Lung (tissue), 12 donors: ENCODE measurements around the gene XPNPEP2. TPM values are rescaled to one million over a fixed set of nuclear protein-coding genes. Genes with fewer than 3 reads are reported as not detected.

Experiments used
- ATAC-seq: fragments of 200-7000 bp; cut with Tn5 transposase; one replicate; pipeline ENCODE4 v1.9.1; 2020; ENCODE audit warnings: moderate number of reproducible peaks; ENCODE audit not compliant: insufficient read depth, low FRiP score
- DNase-seq, 3 donors: peaks; one replicate each; pipeline ENCODE4 v3.0.0-alpha.2; 2013 to 2017
- H3K27ac ChIP-seq, 2 donors: one replicate each; pipeline ENCODE4 v1.5.1; 2013; ENCODE audit warnings: mild to moderate bottlenecking in 2 of 2, moderate library complexity in 2 of 2, control low read depth in 1 of 2, inconsistent platforms in 1 of 2, low read depth in 1 of 2, low read length in 1 of 2
- H3K27me3 ChIP-seq, 3 donors: one replicate each; pipeline ENCODE4 v1.5.1; 2013; ENCODE audit warnings: low read length in 2 of 3; ENCODE audit not compliant: control insufficient read depth in 3 of 3, insufficient read depth in 3 of 3
- H3K36me3 ChIP-seq, 4 donors: one replicate each; pipeline ENCODE4 v1.5.1; 2013; ENCODE audit warnings: low read length in 4 of 4, mild to moderate bottlenecking in 1 of 4, moderate library complexity in 1 of 4; ENCODE audit not compliant: control insufficient read depth in 4 of 4, insufficient read depth in 4 of 4
- H3K4me1 ChIP-seq, 5 donors: one replicate each; pipeline ENCODE4 v1.5.1; 2013; ENCODE audit warnings: low read length in 5 of 5, mild to moderate bottlenecking in 2 of 5, moderate library complexity in 1 of 5; ENCODE audit not compliant: control insufficient read depth in 5 of 5, insufficient read depth in 5 of 5
- H3K4me3 ChIP-seq: one replicate; pipeline ENCODE4 v1.5.1; 2013; ENCODE audit warnings: mild to moderate bottlenecking, control low read depth, moderate library complexity
- H3K9ac ChIP-seq, 2 donors: one replicate each; pipeline ENCODE4 v1.5.1; 2013; ENCODE audit warnings: low read length in 2 of 2, control low read depth in 1 of 2; ENCODE audit not compliant: insufficient read depth in 1 of 2
- H3K9me3 ChIP-seq, 4 donors: one replicate each; pipeline ENCODE4 v1.5.1; 2013; ENCODE audit warnings: low read length in 3 of 4, mild to moderate bottlenecking in 1 of 4, moderate library complexity in 1 of 4; ENCODE audit not compliant: control insufficient read depth in 4 of 4, insufficient read depth in 3 of 4
- CTCF ChIP-seq: IDR thresholded peaks from 2 replicates; pipeline ENCODE4 v1.5.1; 2012; ENCODE audit warnings: mild to moderate bottlenecking; ENCODE audit errors: control extremely low read depth, extremely low read depth
- WGBS, 2 donors: extraction: QIAGEN DNeasy Blood & Tissue Kit; methylation state at CpG; one replicate each; pipeline ENCODE4 v1.1.7; 2013; 5-methylcytosine and 5-hydroxymethylcytosine counted together
- polyA plus RNA-seq, 2 donors: library from polyadenylated mRNA; stranded (reverse); fragments of 200-250 nt; gene quantifications; one replicate each; pipeline ENCODE4 v1.2.1, GENCODE V29; 2013
- total RNA-seq, 2 donors: library from RNA; depleted of rRNA in 1 of 2; stranded (reverse); fragments of >200 nt in 1 of 2; gene quantifications; one replicate each; pipeline ENCODE4 v1.2.1, GENCODE V29; 2014 to 2021
- donor health status: control.
- donor health status: control.
- donor health status: Bipolar disorder and iron deficiency.
- donor health status: healthy.
- donor health status: DM: yes; HTN: yes; CAD: no.

XPNPEP2 gene
- total and polyA plus RNA-seq, 4 donors, result 0.61 to 2.1 (median 1.3) TPM

DNA sequence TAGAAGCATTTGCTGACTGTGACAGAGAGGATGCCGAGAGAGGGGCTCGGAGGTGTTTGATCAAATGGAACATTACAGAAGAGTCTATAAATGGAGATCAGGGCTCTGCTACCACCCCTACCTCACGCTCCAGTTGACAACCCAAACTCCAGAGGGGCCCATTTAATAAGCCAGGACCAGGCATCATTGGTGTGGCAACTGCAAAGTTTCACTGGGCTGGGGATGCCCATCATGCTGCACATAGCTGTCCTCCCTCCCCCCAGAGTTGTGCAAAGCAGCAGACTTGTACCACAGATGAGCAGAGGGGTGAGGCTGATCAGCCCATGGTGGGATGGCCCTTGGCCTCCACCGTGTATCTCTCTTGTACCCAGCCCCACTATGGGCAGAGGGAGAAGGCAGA, 38.2 kb upstream of the XPNPEP2 start:
- WGBS, 2 donors, result 73 to 96% methylated on average over 4 of the region's 4 CpGs
- Histone ChIP-seq H3K27me3 (no peaks in the 10 kb centered on the region), H3K9me3 (peaks cover 0 to 3% (median 0%) of the 10 kb centered on the region in 4 donors), H3K9ac (no peak overlapping the region), H3K4me3 (no peak overlapping the region), H3K36me3 (no peaks in the 10 kb centered on the region), H3K4me1 (peaks cover 0 to 5% (median 0%) of the 10 kb centered on the region in 5 donors), H3K27ac (no peak overlapping the region)
- TF ChIP-seq CTCF, result no peak
- DNase-seq (no peak), ATAC-seq (no peak)

- ATAC-seq (peak; percentile 55), DNase-seq (peak; percentile 77 to 89 (median 85))
- H3K4me3 ChIP-seq, result no peak overlapping the region
- H3K9me3 ChIP-seq, result peaks cover 0 to 5% (median 0%) of the 10 kb centered on the region in 4 donors
- H3K9ac ChIP-seq, result no peak overlapping the region
- no peak for TF ChIP-seq CTCF
- H3K4me1 ChIP-seq, result peaks cover 0 to 5% (median 0%) of the 10 kb centered on the region in 5 donors
- H3K27ac ChIP-seq, result peak overlapping the region in 1 of 2 donors; percentile 13
- 74 to 75% methylated on average over 6 to 8 of the region's 8 CpGs for WGBS, 2 donors
- H3K27me3 ChIP-seq, result no peaks in the 10 kb centered on the region
- no peaks in the 10 kb centered on the region for H3K36me3 ChIP-seq
Measured at GRCh38 chrX:129701624-129702069, 37.1 kb upstream of the XPNPEP2 start.

DNA sequence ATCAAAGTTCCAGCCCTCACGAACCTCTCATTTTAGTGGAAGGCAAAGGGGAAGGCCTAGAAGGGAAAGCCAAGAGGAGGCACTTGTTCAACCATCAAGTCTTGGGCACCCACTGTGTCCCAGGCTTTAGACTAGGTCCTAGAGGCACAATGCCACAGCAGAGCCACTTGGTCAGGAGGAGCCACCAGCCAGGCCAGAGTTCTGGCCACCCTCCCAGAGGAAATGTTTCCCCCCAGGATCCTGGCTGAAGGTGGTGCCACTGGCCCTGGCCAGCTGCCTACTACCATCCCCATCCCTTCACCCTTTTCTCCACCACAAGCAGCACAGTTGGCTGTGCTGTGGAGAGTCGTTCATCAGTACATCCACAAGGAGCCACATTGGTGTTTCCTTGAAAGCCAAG, 34.3 kb upstream of the XPNPEP2 start:
- Histone ChIP-seq H3K9ac (no peak overlapping the region), H3K36me3 (no peaks in the 10 kb centered on the region), H3K4me3 (no peak overlapping the region), H3K27ac (no peak overlapping the region), H3K4me1 (peaks cover 0 to 5% (median 0%) of the 10 kb centered on the region in 5 donors), H3K9me3 (peaks cover 0 to 5% (median 0%) of the 10 kb centered on the region in 4 donors), H3K27me3 (no peaks in the 10 kb centered on the region)
- TF ChIP-seq CTCF, result no peak
- DNase-seq, result no peak
- WGBS, 2 donors, result 66 to 100% methylated on average over 2 of the region's 2 CpGs
- ATAC-seq, result no peak

GRCh38 chrX:129705377-129705925, 33.3 kb upstream of the XPNPEP2 start:
- DNase-seq (no peak), ATAC-seq (no peak)
- no peaks in the 10 kb centered on the region for H3K36me3 ChIP-seq
- H3K4me1 ChIP-seq, result peaks cover 0 to 5% (median 0%) of the 10 kb centered on the region in 5 donors
- H3K27me3 ChIP-seq, result no peaks in the 10 kb centered on the region
- peaks cover 0 to 5% (median 0%) of the 10 kb centered on the region in 4 donors for H3K9me3 ChIP-seq
- H3K4me3 ChIP-seq, result no peak overlapping the region
- H3K9ac ChIP-seq, result no peak overlapping the region
- TF ChIP-seq CTCF, result no peak
- no peak overlapping the region for H3K27ac ChIP-seq
- 78 to 93% methylated on average over 3 to 4 of the region's 4 CpGs for WGBS, 2 donors
